ENCODE results near the gene PRDX2.

- TF ChIP-seq CTCF (IDR thresholded peaks at IDR 0.05), result no peak
- TF ChIP-seq POLR2A (IDR thresholded peaks at IDR 0.05), result no peak
These were observed 34.5 kb downstream of the PRDX2 start for GRCh38 chr19:12767150-12767549.

Measured in esophagus squamous epithelium (tissue), 4 donors.